Inflammatory macrophage treated with lipopolysaccharide for 4 hours (primary cell): ENCODE data around the gene WNK1.
"Not testable (repeated sequence)": the region's sequence is repeated elsewhere in the genome, so short reads cannot be mapped to it uniquely, and the experiment has no call there.

ENCODE experiments used
- DNase-seq: peaks from one replicate; pipeline ENCODE4 v3.0.0-alpha.2; 2020

WNK1 gene

DNA sequence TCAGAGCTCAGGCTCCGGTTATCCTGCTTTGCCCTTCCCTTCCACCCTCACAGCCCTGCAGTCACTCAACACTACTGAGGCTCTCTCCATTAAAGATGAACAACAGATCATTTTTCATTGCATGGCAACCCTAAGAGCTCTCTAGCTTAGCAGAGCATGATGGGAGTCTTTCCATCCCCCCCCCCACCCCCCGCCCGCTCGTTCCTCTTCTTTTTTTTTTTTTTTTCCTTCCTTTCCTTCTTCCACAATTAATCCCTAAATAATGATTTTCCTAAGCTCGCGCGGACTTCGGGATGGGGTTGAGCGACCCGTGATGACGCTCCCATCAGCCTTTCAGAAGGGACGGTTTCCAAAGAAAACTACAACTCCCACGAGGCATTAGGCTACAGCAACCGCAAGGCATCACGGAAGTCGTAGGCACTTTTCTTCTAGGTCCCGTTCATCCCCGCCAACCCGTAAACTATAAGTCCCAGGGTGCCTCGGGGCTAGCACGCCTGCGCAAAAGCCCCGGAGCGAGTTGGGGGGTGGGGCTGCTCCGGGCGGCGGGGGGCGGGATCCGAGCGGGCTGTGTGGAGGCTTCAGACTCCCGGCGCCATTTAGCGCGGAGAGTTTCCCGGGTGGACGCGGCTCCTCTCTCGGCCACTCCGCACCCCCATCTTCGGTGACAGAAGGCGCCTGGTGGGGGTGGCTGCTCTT, at the start of gene WNK1:
Gene WNK1, plus strand, starts transcription at position 581 of the 696 bp plus-strand sequence. CDS start 987 bp downstream, outside the sequence.
- peak; percentile 99 for DNase-seq

DNA sequence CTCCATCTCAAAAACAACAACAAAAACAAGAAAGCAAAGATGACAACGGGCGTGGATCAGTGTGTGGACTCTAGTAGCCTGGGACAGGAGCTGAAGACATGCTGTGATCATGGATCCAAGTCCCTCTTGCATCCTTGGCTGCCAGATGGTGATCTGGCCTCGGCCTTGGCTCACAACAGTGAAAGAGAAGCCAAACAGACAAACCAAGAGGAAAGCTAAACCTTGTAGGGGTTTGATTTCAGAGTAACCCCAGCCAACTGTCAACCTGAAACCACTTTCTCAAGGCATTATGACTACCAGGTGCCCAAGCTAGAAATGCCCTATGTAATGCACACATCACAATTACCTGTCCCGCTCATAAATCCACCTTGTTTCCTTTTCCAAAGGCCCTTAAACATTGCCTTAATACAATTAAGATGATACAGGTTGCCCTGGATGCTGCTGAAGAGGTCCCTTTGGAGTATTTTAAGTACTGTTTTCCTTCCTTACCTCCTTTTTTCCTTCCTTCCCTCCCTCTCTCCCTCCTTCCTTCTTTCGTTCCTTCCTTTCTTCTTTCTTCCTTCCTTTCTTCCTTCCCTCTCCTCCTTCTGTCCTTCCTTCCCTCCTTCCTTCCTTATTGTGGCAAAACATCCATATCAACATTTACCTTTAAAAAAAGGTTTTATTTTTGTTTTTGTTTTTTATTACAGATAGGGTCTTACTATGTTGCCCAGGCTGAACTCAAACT, 47.7 kb upstream of the WNK1 start:
- DNase-seq, result no peak

DNA sequence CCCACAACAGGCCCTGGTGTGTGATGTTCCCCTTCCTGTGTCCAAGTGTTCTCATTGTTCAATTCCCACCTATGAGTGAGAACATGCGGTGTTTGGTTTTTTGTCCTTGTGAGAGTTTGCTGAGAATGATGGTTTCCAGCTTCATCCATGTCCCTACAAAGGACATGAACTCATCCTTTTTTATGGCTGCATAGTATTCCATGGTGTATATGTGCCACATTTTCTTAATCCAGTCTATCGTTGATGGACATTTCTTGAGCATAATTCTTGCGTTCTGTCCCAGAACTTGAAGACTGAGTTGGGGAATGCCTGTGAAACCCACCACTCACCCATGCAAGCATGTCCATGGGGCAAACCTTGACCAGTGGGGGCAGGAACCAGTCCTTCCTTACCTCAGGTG, 44.3 kb upstream of the WNK1 start:
- DNase-seq, result not testable (repeated sequence)

DNA sequence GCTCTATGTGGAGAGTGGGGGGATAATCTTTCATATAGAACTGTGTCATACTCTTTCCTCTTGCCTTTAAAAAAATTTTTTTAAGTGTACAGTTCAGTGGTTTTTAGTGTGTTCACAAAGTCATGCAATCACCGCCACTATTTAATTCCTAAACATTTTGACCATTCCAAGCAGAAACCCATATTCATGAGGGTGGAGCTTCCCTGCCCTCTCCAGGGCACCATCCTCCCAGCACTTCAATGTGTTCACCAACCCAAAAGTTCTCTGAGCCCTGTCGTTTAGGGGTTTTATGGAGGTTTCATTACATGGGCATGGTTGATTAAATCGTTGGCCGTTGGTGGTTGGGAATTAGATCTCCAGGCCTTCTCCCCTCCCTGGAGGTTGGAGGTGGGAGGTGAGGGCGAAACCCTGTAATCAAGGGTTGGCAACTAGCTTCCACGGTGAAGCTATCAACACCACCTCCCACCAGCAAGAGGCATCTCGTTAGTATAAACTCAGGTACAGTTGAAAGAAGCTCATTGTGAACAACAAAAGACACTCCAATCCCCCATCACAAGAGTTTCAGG, 42.8 kb upstream of the WNK1 start:
- no peak for DNase-seq

DNA sequence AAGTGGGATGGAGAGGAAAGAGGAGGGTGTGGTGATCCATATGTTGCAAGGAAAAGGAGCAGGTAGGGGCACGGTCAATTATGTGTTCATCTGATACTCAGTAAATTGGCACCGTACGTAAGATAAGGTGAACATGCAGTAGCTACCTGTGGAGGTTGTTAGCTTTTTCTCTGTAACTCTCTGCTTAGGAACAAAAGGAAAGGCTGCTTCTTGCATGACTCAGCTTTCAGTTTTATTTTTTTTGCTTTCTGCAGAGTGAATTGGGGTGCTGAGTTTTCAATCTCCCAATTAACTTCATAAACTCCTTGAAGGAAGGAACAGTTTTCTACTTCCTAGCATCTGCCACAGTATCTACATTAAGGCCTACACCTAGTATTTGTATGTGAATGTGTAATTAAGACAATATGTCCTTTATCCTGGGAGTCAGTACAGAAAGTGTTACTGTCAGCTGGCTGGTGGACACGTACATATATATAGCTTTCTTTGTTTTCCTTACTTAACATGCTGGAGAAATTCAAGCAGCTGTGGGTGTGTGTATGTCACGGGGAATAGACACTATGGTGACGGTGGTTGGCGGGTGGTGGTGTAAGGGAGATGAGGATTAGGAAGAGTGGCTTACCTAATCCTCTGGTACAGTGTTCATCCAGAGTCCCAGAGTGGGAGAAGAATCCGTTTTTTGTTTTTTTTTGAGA, 40.1 kb upstream of the WNK1 start:
- DNase-seq, result no peak

DNA sequence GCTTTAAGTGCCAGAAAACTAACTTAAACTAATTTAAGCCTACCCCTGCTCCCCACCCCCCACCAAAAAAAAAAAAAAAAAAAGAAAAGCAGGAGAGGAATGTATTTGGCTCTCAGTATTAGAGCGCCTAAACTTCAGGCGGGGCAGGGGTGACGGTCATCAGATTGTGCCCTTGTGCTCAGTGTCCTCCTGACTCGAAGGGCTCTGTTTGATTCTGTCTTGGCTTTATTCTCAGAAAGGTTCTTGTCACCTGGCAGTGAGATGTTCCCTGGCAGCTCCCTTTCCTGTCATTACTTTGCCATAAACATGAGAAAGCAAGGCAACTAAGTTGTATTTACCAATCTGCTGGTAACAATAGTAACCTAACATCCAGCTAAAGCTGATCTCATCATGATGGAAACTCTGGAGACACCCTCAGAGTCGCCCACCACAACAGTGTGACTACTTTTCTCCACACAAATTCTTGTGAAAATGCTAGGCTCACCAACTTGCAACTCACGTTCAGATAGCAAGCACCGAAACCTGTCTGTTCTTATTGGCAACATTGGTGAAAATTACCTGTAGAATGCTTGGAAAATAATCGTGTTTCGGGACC, 39.0 kb upstream of the WNK1 start:
- DNase-seq, result peak; percentile 57

DNA sequence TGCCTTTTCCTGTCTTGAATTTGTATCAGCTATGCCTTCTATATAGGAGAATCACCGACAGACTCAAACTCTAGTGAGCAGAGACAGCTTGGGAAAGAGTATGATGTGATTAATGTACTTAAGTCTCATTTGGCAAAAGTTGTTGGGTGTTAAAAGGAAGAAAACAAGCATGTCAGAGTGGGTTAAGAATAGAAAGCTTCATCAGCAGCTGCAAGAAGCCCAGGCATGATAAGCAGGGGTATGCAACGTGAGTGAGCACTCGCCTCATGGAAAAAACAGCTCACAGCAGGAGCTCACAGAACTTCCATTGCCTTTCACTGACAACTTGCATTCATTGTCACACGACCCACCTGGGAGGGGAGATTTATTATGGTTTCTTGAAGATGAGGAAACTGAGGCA, 35.9 kb upstream of the WNK1 start:
- DNase-seq, result no peak

DNA sequence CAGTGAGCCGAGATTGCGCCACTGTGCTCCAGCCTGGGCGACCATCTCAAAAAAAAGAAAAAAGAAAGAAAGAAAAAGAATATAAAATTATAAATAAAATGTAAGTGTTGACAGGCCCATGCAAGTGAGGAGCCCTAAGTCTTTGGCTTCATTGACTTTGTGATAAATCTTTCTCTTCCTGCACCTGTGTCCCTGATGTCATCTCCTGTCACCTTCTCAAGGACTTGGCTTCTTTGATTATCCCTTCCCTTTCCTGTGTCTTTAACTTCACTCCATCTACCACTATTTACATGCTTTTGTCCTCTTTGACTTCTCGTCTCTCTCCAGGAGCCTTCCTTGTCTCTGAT, 33.6 kb upstream of the WNK1 start:
- no peak for DNase-seq

DNA sequence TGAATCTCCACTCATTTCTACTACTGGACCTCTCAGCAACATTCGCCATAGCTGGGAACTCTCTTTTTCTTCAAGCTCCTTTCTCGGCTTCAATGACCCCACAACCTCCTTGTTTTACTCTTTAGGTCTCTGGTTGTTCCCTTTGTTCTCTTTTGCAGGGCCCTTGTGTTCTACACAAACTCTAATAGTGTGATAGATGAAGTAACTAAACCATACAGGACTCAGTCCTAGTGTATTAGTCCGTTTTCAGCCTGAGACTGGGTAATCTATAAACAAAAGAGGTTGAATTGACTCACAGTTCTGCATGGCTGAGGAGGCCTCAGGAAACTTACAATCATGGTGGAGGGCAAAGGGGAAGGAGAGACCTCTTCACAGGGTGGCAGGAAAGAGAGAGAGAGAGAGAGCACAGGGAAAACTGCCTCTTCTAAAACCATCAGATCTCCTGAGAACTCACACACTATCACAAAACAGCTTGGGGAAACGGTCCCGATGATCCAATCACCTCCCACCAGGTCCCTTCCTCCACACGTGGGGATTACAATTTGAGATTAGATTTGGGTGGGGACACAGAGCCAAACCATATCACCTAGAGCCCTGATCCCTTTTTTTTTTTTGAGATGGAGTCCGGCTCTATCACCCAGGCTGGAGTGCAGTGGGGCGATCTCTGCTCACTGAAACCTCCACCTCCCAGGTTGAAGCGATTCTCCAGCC, 32.0 kb upstream of the WNK1 start:
- DNase-seq, result no peak

DNA sequence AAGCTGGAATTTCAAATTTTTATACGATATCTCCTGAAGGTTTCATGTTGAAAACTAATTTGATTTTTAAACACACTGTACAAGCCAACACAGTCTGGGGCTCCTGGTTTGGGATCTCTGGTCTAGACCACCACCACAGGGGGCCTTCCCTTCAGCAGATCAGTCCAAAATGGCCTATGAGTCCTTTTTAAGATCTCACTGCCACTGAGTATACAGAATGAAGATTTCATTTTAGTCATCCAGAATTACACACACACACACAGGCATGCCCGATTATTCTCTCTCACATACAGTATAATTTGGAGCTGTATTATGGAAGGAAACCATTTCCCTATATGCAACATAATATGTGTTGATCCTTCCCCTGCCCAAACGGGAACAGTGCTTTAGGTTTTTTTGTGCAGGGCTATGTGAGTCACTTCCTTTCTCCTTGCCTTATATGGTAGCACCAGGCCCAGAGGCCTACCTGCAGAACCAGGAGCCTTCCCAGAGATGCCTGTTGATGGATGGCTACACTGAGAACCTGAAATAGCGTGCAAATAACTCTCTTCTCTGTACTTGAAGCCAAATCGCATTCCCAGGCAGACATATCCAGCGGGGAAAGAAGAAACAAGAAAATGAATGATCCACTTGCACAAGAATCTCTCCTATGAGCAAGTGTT, 28.1 kb upstream of the WNK1 start:
- peak; percentile 62 for DNase-seq

DNA sequence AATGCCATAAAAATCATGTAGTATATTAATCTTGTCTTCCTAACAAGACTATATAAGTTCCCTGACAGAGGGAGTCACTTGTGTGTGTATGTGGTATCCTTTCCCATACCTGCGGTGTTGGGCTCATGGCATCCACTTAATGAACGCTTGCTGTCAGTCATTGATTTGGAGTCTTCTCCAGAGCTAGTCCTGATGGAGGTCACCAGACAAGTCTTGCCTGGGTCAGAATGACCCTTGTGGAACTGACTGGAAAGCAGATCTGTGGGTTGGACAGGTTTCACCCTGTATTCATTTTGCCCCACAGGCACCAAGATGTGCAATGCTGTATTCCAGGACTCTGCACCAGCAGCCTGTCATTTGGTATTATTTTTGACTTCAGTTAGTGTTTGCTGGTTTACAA, 27.3 kb upstream of the WNK1 start:
- DNase-seq, result no peak

DNA sequence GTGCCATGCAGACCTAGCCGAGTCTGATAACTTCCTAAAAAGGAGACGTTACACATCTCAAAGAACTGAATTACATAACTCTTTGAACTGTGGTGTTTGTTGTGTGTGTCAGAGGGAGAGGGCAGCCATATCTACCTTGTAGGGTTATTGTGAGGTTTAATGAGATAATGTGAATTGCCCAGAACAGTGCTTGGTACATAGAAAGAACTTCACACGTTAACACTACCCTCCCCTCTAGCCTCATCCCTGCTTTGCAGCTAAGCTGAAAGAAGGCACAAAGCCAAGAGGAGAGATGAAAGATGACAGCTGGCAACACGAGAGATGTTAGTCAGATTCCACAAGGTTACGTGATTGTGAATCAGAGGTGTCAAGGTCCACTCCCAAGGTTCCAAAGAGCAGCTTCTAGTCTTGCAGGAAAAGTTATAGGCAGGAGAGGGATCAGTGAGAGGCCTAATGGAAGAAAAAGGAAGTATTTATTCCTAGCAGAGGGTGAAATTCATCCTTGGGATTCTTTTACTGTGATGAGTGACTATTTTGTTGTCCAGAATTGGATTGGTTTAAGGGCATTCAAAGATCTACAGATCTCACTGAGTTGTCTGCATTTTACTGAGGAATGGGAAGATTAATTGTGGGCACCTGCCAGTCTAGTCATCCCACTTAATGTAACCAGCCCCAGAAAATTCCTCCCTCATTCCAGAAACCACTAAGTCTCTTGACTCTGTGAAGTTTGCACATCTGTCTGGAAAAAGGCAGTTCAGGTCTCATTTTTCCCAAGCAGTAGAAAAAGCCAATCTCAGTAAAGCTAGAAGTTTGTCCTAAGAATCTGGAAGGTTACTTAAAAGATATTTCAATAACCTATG, 25.9 kb upstream of the WNK1 start:
- peak; percentile 49 for DNase-seq

DNA sequence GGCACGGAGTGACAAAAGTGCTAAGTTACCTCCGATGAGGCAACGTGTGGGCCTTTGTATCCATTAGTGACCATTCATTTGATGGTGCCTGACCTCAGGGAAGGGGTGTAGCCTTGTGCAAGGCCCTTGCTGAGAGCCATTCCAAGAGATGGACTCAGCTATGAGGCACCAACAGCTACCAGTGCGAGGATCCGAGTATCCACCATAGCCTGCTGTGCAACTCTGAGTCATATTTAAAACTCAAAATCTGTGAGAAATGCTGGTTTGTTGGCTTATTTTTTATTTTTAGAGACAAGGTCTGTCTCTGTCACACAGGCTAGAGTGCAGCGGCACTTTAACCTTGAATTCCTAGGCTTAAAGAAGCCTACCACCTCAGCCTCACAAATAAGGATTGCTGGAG, 25.1 kb upstream of the WNK1 start:
- DNase-seq, result no peak

DNA sequence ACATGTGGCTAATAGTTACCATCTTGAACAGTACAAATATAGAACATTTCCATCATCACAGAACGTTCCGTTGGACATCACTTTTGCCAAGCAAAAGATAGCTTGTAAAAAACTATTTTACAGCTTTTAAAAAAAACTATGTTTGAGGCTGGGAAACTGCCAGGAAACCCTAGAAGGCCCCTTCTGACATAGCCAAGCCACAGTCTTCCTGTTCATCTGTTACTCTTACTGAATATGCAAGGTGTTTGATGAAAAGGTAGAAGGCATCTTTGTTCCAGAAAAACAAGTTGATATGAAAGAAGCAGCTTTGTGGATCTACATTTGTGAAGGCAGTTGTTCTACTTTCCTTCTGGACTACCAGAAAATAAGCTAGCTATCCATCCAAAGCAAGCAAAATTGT, 23.6 kb upstream of the WNK1 start:
- DNase-seq, result no peak

DNA sequence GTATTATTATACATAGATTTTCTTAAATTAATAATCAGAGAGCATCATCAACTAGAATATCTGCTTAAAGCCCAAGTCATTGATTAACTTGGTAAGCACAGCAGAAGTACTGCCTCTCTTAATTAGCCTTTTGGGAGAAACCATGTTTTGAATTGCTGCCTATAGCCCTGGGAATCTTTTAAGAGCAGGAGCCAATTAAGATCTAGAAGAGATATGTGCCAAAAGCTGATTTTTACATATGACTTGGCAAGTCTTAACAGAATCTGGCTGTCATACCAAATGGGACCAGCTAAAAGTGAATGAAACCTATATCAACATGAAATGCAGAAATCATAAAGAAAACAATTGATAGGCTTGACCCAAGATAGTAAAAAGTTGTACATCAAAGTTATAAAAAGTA, 23.2 kb upstream of the WNK1 start:
- DNase-seq, result no peak

DNA sequence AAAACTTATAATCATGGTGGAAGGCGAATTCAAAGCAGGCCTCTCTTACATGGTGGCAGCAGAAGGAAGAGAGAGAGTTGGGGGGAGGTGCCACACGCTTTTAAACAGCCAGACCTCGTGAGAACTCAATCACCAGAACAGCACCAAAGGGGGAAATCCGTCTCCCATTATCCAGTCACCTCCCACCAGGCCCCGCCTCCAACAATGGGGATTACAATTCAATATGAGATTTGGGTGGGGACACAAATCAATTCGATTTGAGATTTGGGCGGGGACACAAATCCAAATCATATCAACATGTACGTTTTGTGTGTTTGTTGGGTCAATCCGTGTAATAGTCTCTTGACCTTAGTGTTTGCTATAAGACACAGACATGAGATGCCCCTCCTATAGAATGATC, 21.8 kb upstream of the WNK1 start:
- no peak for DNase-seq

DNA sequence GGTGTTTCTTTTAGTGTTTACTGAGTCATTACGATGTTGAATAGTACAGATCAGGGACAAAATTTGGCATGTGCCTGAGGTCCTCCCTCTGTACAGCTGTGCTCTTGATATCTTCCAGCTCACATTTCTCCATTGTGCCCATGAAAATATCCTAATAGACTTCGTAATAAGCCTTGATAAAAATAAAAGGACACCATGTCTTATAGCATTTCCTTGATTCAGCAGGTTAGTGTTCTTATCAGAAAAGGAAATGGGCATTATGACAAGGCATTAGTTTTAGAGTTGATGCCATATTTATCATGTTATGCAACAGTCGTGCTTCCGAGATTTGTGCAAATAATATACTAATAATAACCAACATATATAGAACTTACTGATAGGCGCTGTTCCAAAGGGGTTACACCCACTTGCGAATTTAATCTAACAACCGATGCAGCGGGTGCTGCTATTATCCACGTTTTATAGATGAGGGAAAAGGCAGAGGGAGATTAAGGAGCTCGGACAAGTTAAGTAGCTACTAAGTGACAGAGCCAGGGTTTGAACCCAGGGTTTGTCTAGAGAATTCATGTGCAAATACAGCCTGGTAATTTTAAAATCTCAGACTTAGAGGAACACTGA, 15.1 kb upstream of the WNK1 start:
- DNase-seq, result no peak

DNA sequence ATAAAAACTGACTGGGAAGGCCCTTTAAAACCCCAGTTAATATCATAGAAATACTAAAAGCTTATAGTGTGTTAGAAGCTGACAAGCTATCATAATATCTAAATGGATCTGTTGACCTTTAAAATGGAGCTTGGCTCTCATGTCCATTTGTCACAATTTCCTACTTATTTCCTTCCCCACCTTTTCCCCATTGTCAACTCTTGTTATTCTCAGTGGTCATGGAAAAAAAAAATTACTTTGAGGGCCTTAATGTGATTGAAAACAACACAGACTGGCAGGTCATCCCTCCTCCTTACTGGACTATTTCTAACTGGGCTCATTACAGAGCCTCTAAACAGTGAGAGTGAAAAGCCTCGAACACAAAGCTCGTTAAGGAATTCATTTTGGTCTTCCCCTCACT, 13.7 kb upstream of the WNK1 start:
- no peak for DNase-seq

DNA sequence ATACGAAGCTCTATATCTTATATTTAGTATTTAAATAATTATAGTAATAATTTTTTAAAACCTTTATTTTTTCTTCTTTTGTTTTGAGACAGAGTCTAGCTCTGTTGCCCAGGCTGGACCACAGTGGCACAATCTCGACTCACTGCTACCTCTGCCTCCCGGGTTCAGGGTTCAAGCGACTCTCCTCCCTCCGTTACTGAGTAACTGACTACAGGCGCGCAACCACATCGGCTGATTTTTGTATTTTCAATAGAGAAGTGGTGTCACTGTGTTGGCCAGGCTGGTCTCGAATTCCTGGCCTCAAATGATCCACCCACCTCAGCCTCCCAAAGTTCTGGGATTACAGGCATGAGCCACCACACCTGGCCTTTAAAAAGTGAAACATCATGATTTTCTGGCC, 13.0 kb upstream of the WNK1 start:
- DNase-seq, result no peak

DNA sequence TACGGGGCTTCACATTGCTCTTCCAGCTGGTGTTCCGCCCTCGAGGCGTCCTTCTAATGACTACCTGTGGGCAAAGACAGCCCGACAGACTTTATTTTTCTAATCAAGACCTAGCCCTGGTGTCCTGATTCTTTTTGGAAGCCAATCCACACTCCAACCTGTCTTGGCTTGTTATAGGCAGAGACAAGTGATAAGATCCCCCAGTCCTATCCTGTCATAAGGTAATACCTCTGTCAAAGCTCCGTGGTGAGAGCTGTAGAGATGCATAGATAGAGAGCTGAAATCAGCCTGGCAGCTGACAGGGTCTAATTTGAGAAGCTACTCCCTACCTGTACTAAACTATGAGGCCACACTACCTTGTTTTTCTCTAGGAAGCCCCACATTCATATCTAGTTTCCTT, 11.5 kb upstream of the WNK1 start:
- no peak for DNase-seq

DNA sequence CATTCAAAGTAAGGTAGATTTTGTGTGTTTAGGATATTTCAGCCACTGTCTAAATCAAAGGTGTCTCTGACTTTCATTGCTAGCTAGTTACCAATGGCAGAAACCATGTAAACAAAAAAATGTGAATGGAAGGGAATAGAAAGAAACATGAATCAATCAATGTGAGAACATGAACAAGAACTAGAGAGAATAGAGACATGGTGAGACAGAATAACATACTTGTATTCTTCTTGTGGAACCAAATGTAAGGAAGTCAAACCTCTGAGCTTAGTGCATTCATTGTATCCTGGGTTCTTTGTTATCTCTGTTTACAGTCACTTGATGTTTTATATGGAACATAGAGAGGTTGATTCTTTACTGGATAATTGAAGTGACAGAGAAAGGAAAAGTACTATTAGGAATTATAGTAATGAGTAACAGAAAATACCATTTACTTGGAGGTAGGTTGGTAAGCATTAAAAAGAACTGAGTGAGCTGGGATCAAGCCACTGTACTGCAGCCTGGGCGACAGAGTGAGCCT, 2.6 kb upstream of the WNK1 start:
- DNase-seq, result no peak
